Immature natural killer cell (primary cell): ENCODE data around the gene FAM20C. TPM values are rescaled to one million over a fixed set of nuclear protein-coding genes. Genes with fewer than 3 reads are reported as not detected.

Experiments
- DNase-seq, 3 donors: peaks; one replicate each; pipeline ENCODE4 v3.0.0; 2022; ENCODE audit warnings: mixed read lengths in 1 of 3
- H3K27ac Mint-ChIP-seq, 6 donors: one replicate each; pipeline ENCODE4 v1.8.0; 2020; ENCODE audit warnings: mixed read lengths in 6 of 6, mild to moderate bottlenecking in 5 of 6, inconsistent platforms in 4 of 6, moderate library complexity in 3 of 6
- H3K27me3 Mint-ChIP-seq, 3 donors: one replicate each; pipeline ENCODE4 v1.8.0; 2020 to 2021; ENCODE audit warnings: low read depth in 3 of 3, mild to moderate bottlenecking in 3 of 3, mixed read lengths in 3 of 3, moderate library complexity in 3 of 3, inconsistent platforms in 1 of 3
- H3K36me3 Mint-ChIP-seq, 3 donors: one replicate each; pipeline ENCODE4 v1.8.0; 2020; ENCODE audit warnings: mixed read lengths in 3 of 3, inconsistent platforms in 2 of 3, mild to moderate bottlenecking in 2 of 3
- H3K4me1 Mint-ChIP-seq, 2 donors: one replicate each; pipeline ENCODE4 v1.8.0; 2020; ENCODE audit warnings: inconsistent platforms in 2 of 2, mild to moderate bottlenecking in 2 of 2, mixed read lengths in 2 of 2, moderate library complexity in 1 of 2
- H3K4me3 Mint-ChIP-seq, 5 donors: one replicate each; pipeline ENCODE4 v1.8.0; 2020; ENCODE audit warnings: mild to moderate bottlenecking in 5 of 5, mixed read lengths in 5 of 5, inconsistent platforms in 3 of 5, moderate library complexity in 3 of 5
- H3K9me3 Mint-ChIP-seq, 6 donors: one replicate each; pipeline ENCODE4 v1.8.0; 2020; ENCODE audit warnings: mild to moderate bottlenecking in 6 of 6, mixed read lengths in 6 of 6, inconsistent platforms in 4 of 6, moderate library complexity in 3 of 6
- polyA plus RNA-seq, 3 donors: library from polyadenylated mRNA; unstranded; fragments of 300-500 nt; fragmentation: Illumina TruSeq; gene quantifications; one replicate each; pipeline ENCODE4 v1.2.3, GENCODE V29; 2021

Gene FAM20C
- polyA plus RNA-seq, 3 donors from 2014 or later, result not detected

- Mint-ChIP-seq H3K4me3 (no peak overlapping the region), H3K4me1 (peaks cover 2 to 3% of the 10 kb centered on the region in 2 donors), H3K36me3 (no peaks in the 10 kb centered on the region), H3K9me3 (peaks cover 0 to 1% (median 0%) of the 10 kb centered on the region in 6 donors), H3K27me3 (peaks cover 0 to 9% (median 8%) of the 10 kb centered on the region in 3 donors), H3K27ac (no peak overlapping the region)
- no peak for DNase-seq
Measured at GRCh38 chr7:186516-187113, 5.8 kb upstream of the FAM20C start.

DNA sequence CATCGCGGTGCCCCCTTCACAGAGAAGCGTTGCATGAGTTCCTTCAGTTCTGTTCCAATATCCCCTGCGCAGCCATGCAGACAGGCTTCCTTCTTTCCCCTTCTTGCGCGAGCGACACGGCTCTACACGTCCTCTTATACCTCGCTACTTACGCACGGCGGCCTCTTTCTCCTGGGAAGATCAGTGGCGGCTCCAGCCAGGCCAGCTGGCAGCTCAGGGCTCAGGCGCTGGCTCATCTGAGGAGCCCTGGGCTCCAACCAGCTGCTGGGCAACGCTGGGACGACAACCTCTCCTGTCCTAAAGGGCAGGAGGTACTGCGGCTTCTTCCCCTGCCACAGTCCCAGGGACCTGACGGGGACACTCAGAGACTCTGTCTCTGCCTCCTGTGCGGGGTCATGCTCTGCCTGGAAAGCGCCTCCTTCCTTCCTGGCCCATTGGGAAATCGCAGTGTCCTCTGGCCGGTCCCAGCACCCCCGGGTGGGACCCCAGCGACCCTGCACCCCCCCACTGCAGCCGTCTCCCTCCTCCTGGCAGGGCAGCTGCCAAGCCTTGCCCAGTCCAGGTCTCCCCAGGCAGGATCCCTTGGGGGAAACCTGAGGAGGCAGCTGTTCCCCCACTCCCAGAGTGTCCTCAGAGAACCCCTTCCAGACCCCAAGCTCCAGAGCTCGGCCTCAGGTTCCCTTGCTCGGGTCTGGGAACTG is 5.0 kb upstream of the FAM20C start:
- H3K4me3 Mint-ChIP-seq, result no peak overlapping the region
- H3K36me3 Mint-ChIP-seq, result no peaks in the 10 kb centered on the region
- peaks cover 3 to 5% of the 10 kb centered on the region in 2 donors for H3K4me1 Mint-ChIP-seq
- peaks cover 0 to 1% (median 0%) of the 10 kb centered on the region in 6 donors for H3K9me3 Mint-ChIP-seq
- DNase-seq, result no peak
- no peak overlapping the region for H3K27ac Mint-ChIP-seq
- peaks cover 0 to 9% (median 8%) of the 10 kb centered on the region in 3 donors for H3K27me3 Mint-ChIP-seq

GRCh38 chr7:188174-188573 is 4.2 kb upstream of the FAM20C start:
- H3K36me3 Mint-ChIP-seq, result no peaks in the 10 kb centered on the region
- peaks cover 0 to 1% (median 0%) of the 10 kb centered on the region in 6 donors for H3K9me3 Mint-ChIP-seq
- DNase-seq, result no peak
- peaks cover 0 to 9% (median 8%) of the 10 kb centered on the region in 3 donors for H3K27me3 Mint-ChIP-seq
- H3K27ac Mint-ChIP-seq, result no peak overlapping the region
- H3K4me1 Mint-ChIP-seq, result peaks cover 3 to 5% of the 10 kb centered on the region in 2 donors
- H3K4me3 Mint-ChIP-seq, result no peak overlapping the region

- no peak for DNase-seq
- Mint-ChIP-seq H3K27me3 (peaks cover 0 to 9% (median 8%) of the 10 kb centered on the region in 3 donors), H3K9me3 (peaks cover 0 to 1% (median 0%) of the 10 kb centered on the region in 6 donors), H3K4me1 (peaks cover 3 to 5% of the 10 kb centered on the region in 2 donors), H3K27ac (no peak overlapping the region), H3K4me3 (no peak overlapping the region), H3K36me3 (no peaks in the 10 kb centered on the region)
Measured at GRCh38 chr7:188727-189500, 3.5 kb upstream of the FAM20C start.

GRCh38 chr7:189719-190118 is 2.7 kb upstream of the FAM20C start:
- Mint-ChIP-seq H3K9me3 (no peaks in the 10 kb centered on the region), H3K27me3 (peaks cover 0 to 9% (median 8%) of the 10 kb centered on the region in 3 donors), H3K4me3 (peak overlapping the region in 3 of 5 donors; percentile 3 to 43 (median 10)), H3K4me1 (peaks cover 5 to 6% of the 10 kb centered on the region in 2 donors), H3K27ac (no peak overlapping the region), H3K36me3 (no peaks in the 10 kb centered on the region)
- DNase-seq, result no peak

- H3K4me1 Mint-ChIP-seq, result peaks cover 5 to 6% of the 10 kb centered on the region in 2 donors
- peak overlapping the region in 3 of 5 donors; percentile 3 to 43 (median 10) for H3K4me3 Mint-ChIP-seq
- no peak overlapping the region for H3K27ac Mint-ChIP-seq
- H3K36me3 Mint-ChIP-seq, result no peaks in the 10 kb centered on the region
- H3K27me3 Mint-ChIP-seq, result peaks cover 0 to 9% (median 8%) of the 10 kb centered on the region in 3 donors
- DNase-seq, result no peak
- H3K9me3 Mint-ChIP-seq, result no peaks in the 10 kb centered on the region
Measured at GRCh38 chr7:190196-190595, 2.2 kb upstream of the FAM20C start.

- Mint-ChIP-seq H3K27ac (no peak overlapping the region), H3K27me3 (peaks cover 0 to 11% (median 7%) of the 10 kb centered on the region in 3 donors), H3K4me3 (peak overlapping the region; percentile 75 to 89 (median 85)), H3K9me3 (no peaks in the 10 kb centered on the region), H3K4me1 (peaks cover 5 to 6% of the 10 kb centered on the region in 2 donors), H3K36me3 (no peaks in the 10 kb centered on the region)
- no peak for DNase-seq
Measured at GRCh38 chr7:191105-191980, 1.0 kb upstream of the FAM20C start.

GRCh38 chr7:192701-193480 is 520 bp downstream of the FAM20C start:
- Mint-ChIP-seq H3K9me3 (no peaks in the 10 kb centered on the region), H3K36me3 (no peaks in the 10 kb centered on the region), H3K27ac (no peak overlapping the region)

DNA sequence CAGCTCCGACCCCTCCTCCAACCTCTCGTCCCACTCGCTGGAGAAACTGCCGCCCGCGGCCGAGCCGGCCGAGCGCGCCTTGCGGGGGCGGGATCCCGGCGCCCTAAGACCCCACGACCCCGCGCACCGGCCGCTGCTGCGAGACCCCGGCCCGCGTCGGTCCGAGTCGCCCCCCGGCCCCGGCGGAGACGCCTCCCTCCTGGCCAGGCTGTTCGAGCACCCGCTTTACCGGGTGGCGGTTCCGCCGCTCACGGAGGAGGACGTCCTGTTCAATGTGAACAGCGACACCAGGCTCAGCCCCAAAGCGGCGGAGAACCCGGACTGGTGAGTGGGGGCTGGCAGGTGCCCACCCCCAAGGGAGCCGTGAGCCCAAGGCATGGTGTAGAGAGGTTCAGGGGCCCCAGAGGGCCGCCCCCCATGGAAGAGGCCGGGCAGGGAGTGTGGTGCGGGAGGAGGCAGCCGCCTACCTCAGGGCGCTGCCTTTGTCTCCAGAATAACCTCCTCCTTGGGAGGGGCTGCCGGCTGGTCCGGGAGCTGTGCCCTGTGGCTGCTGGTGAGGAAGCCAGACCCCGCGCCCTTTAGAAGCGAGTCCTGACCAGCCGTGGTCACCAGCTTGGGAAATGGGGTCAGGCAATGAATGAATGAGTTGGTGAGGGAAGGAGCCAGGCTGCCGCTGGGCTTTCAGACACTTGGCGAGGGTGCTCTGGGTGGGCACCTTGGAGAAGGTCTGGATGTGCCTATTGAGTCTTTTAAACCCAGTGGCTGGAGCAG is 1.3 kb downstream of the FAM20C start:
- H3K9me3 Mint-ChIP-seq, result no peaks in the 10 kb centered on the region
- H3K36me3 Mint-ChIP-seq, result no peaks in the 10 kb centered on the region
- H3K27me3 Mint-ChIP-seq, result peaks cover 1 to 11% (median 10%) of the 10 kb centered on the region in 3 donors
- no peak overlapping the region for H3K27ac Mint-ChIP-seq
- peak overlapping the region in 4 of 5 donors; percentile 7 to 63 (median 44) for H3K4me3 Mint-ChIP-seq
- peaks cover 5 to 6% of the 10 kb centered on the region in 2 donors for H3K4me1 Mint-ChIP-seq
- no peak for DNase-seq

More at GRCh38 chr7:192701-193480, 520 bp downstream of the FAM20C start:
- peaks cover 1 to 11% (median 10%) of the 10 kb centered on the region in 3 donors for H3K27me3 Mint-ChIP-seq
- H3K4me1 Mint-ChIP-seq, result peaks cover 5 to 6% of the 10 kb centered on the region in 2 donors
- DNase-seq, result no peak
- no peak overlapping the region for H3K4me3 Mint-ChIP-seq

- H3K27me3 Mint-ChIP-seq, result peaks cover 1 to 10% (median 9%) of the 10 kb centered on the region in 3 donors
- no peak overlapping the region for H3K27ac Mint-ChIP-seq
- no peaks in the 10 kb centered on the region for H3K9me3 Mint-ChIP-seq
- H3K4me3 Mint-ChIP-seq, result peak overlapping the region in 4 of 5 donors; percentile 7 to 63 (median 44)
- peaks cover 5 to 6% of the 10 kb centered on the region in 2 donors for H3K4me1 Mint-ChIP-seq
- DNase-seq, result no peak
- no peaks in the 10 kb centered on the region for H3K36me3 Mint-ChIP-seq
Measured at GRCh38 chr7:194252-195009, 2.1 kb downstream of the FAM20C start.

DNA sequence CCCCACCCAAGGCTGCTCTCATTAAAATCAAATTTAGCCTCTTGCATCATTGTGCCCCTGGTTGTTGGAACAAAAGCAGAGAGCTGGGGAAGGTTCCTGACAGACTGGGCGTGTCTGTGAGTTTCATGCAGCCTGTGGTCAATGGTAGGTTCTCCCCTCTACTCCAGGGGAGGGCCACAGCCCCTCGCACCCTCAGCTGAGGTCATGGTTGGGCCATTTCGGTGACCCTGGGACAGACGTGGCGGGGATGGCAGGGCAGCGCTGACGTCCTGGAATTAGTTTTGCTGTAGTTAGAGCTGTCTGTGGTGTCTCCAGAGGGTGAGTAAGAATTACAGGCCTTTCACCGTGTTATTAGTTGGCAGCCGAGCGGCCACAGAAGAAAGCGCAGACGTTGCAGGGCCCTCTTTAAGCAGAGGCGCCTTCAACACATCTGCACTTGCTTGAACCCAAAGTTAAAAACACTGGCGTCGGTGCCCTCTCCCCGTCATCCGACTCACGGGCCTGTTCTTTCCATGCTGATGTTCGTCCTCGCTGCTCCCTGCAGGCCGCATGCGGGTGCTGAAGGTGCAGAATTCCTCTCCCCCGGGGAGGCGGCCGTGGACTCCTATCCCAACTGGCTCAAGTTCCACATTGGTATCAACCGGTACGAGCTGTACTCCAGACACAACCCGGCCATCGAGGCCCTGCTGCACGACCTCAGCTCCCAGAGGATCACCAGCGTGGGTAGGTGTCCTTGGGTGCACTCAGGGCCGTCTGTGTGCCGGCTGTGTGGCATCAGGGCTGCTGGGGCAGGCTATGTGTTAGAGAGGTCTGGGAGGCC is 2.8 kb downstream of the FAM20C start:
- H3K27ac Mint-ChIP-seq, result no peak overlapping the region
- no peak for DNase-seq
- H3K9me3 Mint-ChIP-seq, result no peaks in the 10 kb centered on the region
- H3K4me1 Mint-ChIP-seq, result peaks cover 5 to 6% of the 10 kb centered on the region in 2 donors
- H3K4me3 Mint-ChIP-seq, result peak overlapping the region in 2 of 5 donors; percentile 2 to 26
- peaks cover 1 to 9% (median 5%) of the 10 kb centered on the region in 3 donors for H3K27me3 Mint-ChIP-seq
- H3K36me3 Mint-ChIP-seq, result no peaks in the 10 kb centered on the region
